ENCODE results near the gene MSRB3.
"Not testable (repeated sequence)": the region's sequence is repeated elsewhere in the genome, so short reads cannot be mapped to it uniquely, and the experiment has no call there.

The MSRB3 gene

GRCh38 chr12:65278576-65279368 is at the start of gene MSRB3:
MSRB3 (plus strand) TSS chr12:65278683; CDS start chr12:65308580, 29,897 bp downstream.
- peak in 2 of 3 experiments; percentile 40 to 45 for DNase-seq

DNA sequence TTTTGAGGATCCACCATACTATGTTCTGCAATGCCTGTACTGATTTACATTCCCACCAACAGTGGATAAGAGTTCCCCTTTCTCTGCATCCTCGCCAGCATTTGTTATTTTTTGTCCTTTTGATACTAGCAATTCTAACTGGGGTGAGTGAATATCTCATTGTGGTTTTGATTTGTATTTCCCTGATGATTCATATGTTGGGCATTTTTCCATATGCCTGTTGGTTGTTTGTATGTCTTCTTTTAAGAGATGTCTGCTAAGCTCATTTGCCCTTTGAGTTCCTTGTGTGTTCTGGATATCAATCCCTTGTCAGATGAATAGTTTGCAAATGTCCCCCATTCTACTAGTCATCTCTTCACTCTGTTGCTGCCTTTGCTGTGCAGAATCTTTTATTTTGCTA is 49.0 kb upstream of the MSRB3 start:
- no peak for DNase-seq

- peak in 2 of 3 experiments; percentile 12 to 35 for DNase-seq
Observed at GRCh38 chr12:65232476-65233077, 45.9 kb upstream of the MSRB3 start.

GRCh38 chr12:65237153-65237552 is 41.3 kb upstream of the MSRB3 start:
- DNase-seq, result no peak

- no peak for DNase-seq
Observed at GRCh38 chr12:65238609-65239008, 39.9 kb upstream of the MSRB3 start.

DNA sequence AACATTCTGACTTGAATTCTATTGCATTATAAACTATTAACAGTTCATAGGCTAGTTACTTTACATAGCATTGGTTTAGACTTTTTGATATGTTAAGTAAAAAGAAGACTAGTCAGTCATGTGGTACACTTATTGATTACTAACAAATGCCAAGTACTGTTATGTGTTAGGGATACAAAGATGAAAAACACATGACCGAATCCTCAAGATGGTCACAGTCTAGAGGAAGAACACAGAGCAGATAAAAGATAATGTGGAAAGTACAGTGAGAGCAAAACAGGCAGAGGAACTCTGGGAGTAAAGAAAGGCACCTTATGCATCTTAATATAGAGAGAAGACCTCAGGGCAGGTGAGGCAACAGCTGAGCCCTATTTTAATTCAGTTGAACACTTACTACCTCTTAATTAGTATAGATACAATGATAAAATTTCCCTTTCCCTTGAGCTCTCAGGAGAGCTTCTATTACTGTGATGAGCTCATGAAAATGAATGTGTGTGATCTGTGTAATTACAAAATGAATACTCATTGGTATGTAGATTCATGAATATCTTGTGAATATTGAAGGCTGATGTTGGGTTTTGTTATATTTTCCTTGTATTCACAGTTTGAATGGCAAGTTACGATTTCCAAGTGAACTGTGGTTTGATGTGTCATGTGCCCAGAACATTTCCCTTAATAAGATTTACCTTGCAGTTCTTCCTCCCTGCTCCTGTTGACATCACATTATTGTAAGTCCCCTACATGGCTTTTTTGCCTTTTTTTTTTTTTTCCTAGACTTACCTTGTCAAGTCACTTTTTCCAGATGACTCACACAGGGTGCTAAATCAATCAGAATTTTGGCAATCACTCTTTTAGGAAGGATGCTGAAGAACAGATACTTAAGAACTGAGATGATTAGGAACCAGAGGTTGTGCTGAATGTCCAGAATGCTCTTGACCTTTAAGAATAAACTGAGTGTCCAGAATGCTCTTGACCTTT is 29.5 kb upstream of the MSRB3 start:
- DNase-seq, result no peak

DNA sequence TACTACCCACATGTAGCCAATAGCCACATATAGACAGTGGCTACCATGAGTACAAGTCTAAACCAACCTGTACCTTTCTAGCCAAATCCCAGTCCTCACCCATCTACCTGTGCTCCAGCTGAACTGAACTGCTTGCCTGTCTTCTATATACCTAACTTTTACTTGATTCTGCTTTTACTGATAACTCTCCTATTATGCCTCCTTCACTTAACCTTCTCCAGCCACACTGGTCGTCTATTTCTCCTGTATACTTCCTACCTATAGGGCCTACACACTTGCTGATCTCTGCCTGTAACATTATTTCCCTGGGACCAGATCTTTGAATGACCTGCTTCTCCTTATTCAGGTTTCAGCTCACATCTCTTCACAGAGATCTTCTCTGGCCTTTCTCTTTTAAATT is 26.0 kb upstream of the MSRB3 start:
- no peak for DNase-seq

- DNase-seq, result no peak
Observed at GRCh38 chr12:65257986-65258385, 20.5 kb upstream of the MSRB3 start.

DNA sequence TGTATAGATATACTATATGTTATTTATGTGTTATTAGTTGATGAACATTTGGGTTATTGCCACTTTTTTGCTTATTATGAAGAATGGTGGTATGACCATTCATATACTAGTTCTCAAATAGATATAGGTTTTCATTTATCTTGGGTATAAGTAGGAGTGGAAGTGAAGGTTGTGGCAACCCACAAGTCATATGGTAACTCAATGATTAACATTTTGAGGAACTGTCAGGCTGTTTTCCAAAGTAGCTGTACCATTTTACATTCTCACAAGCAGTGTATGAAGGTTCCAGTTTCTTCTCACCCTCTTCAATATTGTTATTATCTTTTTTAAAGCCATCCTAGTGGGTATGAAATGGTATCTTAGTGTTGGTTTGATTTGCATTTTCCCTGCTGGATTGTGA is 19.0 kb upstream of the MSRB3 start:
- no peak for DNase-seq

DNA sequence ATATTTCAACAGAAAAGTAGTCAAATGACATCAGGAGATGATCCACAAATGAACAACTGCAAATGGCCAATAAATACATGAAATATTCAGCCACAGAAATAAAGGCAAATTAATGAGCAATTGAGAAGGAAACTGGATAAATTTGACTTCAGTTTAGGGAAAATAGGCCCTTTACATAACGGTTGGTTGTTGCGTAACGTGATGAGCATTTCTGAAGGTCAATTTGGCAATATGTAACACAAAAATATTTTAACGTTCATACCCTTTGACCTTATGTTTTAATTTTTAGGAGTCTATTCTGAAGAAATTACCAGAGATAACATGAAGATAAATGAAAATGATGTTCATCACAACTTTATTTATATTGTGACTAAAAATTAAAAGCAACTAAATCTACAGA is 14.7 kb upstream of the MSRB3 start:
- DNase-seq, result no peak

DNA sequence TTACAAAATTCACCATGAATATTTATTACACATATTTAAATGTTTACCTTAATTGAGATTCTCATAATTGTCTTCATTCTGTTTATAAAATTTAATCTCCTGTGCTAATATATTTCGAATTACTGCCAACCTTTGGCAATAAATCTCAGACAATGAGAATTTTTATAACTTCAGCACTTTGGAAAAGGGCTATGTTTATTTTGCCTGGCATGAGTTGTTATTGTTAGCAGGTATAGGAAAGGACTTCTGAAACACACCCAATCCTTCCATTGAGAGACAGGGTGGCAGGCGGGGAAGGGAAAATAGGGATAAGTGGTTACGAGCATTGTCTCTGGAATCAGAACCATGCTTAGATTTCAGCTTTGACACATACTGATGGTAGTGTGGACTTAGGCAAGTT is 12.1 kb upstream of the MSRB3 start:
- no peak for DNase-seq

- no peak for DNase-seq
Observed at GRCh38 chr12:65269603-65270002, 8.9 kb upstream of the MSRB3 start.

DNA sequence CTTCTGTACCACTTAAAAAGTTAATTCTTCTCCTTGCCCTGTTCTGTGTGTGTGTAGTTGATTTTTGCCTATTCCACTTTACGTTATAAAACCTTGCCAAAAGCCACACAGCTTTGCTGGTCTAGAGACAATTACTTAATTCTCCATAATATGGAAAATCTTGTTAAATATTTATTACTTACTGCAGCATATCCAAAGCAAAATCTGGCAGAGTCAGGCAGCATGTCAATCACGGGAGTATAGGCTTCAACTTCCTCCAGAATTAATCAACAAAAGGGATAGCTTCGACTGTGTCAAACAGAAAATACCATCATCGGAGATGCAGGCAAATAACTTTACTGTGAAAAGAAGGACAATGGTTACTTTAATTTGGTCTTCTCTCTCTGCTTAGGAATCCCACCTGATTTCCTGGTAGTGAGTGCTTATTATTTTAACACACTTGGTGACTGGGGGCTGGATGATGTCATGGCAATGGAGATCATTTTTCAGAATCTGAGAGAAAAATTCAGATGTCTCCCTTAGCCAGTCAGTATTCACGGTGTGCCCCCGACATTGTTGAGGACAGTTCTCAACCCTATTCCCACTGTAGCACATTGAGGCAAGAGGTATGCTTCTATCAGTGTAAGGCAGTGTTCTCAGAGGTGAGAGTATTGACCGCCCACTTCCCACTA is 3.7 kb upstream of the MSRB3 start:
- DNase-seq, result no peak

DNA sequence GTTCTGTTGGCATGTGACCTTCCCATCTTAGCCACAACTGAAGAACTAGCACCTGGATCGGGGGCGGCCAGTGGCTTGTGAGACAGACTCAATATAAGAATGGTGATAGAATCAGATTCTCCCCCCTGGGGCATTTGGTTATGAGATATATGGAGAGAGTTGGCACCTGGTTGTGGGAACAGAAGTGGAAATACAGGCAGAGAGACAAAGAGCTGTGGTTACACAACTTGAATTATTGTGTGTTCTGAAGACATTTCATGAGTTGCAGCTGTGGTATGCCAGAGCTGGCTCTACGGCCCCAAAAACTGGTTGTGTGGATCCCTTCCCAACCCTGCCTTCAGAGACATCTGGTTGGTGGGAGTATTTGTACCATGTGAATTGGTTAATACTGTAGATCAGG is 2.9 kb upstream of the MSRB3 start:
- no peak for DNase-seq

DNA sequence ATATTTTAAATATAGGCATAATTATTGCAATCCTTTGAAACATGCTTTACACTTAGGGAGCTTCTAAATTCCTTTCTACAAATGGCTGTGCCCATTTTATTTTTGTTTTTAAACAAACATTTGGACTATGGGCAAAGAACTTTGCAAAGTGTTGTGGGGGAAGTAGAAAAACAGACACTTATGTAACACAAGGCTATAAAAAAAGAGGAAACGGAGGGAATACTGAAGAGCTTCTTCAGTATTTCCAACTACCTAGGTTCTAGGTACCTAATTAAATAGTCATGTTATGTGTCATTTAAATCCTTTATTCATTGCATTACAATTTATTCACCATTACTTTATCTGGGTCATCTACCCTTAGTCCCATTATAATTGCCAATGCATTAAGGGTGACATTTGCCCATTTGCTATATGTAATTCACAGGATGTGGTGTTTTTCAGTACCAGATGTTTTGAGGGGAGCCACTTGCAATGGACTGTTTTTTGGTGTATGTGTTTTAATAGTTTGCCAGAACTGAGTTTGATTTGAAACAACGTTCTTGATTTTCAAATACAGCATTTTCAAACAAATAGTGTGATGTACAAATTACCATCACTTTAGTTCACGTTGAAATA is 1.5 kb upstream of the MSRB3 start:
- DNase-seq, result no peak

- no peak for DNase-seq
Observed at GRCh38 chr12:65277994-65278575, 398 bp upstream of the MSRB3 start.

DNA sequence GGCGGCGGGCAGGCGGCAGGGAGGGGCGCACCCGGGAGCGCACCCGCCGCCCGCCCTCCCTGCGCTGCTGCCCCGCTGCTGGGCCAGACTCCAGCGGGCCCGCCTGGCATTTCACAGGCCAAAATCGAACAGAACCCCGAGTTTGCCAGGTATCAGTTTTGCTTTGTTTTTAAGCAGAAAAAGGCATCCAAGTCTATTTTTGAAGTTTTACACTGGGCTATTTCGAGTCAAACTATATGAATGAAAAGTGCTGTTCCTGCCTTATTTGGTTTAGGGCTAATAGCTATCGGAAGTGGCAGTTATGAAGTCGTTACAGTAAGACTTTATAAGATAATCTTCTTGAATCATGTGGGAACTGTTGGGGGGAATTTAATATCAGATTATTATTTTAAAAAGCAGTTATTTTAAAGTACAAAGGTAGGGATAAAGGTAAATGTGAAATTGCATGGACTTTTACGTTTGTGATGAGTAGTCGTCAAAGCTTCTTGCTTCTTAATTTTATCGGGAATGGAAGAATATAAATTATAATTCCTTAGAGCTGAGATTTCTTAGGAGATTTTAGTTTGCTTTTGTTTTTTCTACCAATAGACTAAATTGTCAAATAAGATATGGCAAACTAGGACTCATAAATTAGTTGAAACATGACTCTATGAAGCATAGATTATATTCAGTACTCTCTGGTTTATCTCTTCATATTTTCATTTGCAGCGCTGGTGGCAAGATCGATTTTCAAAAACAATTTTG is 1.1 kb downstream of the MSRB3 start:
- DNase-seq, result no peak

GRCh38 chr12:65280306-65280705 is 1.8 kb downstream of the MSRB3 start:
- DNase-seq, result no peak

GRCh38 chr12:65282840-65283239 is 4.4 kb downstream of the MSRB3 start:
- DNase-seq, result no peak

DNA sequence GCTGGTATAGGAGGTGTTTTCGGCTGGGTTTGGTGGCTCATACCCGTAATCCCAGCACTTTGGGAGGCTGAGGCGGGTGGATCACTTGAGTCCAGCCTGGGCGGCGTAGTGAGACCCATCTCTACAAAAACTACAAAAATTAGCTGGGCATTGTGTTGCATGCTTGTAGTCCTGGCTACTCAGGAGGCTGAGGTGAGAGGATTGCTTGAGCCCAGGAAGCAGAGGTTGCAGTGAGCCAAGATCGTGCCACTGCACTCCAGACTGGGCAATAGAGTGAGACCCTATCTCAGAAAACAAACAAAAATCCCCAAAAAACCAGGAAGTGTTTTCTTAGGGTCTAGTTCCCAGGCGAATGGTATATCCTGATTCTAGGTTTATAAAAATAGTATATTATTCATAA is 7.0 kb downstream of the MSRB3 start:
- DNase-seq, result not testable (repeated sequence)

DNA sequence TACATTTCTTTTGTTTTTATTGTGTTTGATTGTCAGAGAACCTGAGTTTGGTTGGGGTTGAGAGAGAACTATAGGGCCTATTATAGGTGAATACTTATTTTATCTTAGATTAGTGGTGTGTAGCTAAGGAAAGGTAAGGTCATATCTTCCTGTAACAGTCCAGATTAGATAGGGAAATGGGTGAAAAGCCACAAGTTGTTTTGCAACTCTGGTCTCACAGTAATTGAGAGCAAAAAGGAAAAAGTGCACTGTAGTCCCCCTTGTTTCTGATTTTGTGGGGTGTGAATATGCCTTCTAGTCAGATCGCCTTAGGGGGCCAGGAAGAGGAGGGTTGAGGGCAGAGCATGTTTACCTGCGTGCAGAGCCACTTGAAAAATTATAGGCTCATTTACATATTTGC is 8.9 kb downstream of the MSRB3 start:
- no peak for DNase-seq

Measured in NCI-H1417 (cell line).